ENCODE data around the gene TNPO2. TPM values are rescaled to one million over a fixed set of nuclear protein-coding genes. Genes with fewer than 3 reads are reported as not detected.
"Not testable (repeated sequence)": the region's sequence is repeated elsewhere in the genome, so short reads cannot be mapped to it uniquely, and the experiment has no call there.

Gene TNPO2
- total RNA-seq, 1 donor from 2014 or later = 42.7 TPM

DNA sequence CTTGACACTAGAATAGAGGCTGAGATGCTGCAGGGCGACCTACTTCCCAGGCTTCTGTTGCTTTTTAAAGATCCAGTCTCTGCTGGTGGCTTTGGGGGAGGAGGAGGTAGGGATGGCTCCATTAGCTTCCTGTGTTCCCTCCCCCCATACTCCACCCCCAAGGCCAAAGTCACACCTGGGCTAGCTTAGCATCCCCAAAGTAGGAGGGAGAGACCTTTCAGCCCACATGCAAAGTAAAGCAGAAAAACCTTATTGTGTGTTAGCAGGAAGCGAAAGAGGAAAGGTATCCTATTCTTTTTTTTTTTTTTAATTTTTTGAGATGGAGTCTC, 3.2 kb upstream of the TNPO2 start:
- ATAC-seq = no peak
- H3K9me3 ChIP-seq = no peaks in the 10 kb centered on the region

DNA sequence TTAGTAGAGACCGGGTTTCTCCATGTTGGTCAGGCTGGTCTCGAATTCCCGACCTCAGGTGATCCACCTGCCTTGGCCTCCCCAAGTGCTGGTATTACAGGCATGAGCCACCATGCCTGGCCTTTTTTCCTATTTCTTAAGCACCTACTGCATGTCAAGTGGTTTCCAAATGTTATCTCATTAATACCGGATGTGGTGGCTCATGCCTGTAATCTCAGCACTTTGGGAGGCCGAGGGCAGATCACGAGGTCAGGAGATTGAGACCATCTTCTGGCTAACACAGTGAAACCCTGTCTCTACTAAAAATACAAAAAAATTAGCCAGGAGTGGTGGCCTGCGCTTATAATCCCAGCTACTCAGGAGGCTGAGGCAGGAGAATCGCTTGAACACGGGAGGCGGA, 1.9 kb upstream of the TNPO2 start:
- Histone ChIP-seq H3K4me1 (peaks cover 24% of the 10 kb centered on the region), H3K36me3 (peaks cover 31% of the 10 kb centered on the region)
- H3K27me3 ChIP-seq (ENCODE audit: low read depth); ATAC-seq; H3K27ac ChIP-seq; intact Hi-C loops (cut with DNase I); H3K4me3 ChIP-seq; DNase-seq; H3K9me3 ChIP-seq: not testable (repeated sequence)

More for the DNA sequence above, 3.2 kb upstream of the TNPO2 start:
- Histone ChIP-seq H3K27ac (no peak overlapping the region), H3K4me1 (peaks cover 23% of the 10 kb centered on the region), H3K27me3 (ENCODE audit: low read depth) (no peaks in the 10 kb centered on the region), H3K36me3 (peaks cover 43% of the 10 kb centered on the region), H3K4me3 (no peak overlapping the region)
- TF ChIP-seq, protein P1, sequence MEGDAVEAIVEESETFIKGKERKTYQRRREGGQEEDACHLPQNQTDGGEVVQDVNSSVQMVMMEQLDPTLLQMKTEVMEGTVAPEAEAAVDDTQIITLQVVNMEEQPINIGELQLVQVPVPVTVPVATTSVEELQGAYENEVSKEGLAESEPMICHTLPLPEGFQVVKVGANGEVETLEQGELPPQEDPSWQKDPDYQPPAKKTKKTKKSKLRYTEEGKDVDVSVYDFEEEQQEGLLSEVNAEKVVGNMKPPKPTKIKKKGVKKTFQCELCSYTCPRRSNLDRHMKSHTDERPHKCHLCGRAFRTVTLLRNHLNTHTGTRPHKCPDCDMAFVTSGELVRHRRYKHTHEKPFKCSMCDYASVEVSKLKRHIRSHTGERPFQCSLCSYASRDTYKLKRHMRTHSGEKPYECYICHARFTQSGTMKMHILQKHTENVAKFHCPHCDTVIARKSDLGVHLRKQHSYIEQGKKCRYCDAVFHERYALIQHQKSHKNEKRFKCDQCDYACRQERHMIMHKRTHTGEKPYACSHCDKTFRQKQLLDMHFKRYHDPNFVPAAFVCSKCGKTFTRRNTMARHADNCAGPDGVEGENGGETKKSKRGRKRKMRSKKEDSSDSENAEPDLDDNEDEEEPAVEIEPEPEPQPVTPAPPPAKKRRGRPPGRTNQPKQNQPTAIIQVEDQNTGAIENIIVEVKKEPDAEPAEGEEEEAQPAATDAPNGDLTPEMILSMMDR (IDR thresholded peaks at IDR 0.05) = no peak
- intact Hi-C loops (cut with DNase I) = no loop called here
- DNase-seq = no peak

DNA sequence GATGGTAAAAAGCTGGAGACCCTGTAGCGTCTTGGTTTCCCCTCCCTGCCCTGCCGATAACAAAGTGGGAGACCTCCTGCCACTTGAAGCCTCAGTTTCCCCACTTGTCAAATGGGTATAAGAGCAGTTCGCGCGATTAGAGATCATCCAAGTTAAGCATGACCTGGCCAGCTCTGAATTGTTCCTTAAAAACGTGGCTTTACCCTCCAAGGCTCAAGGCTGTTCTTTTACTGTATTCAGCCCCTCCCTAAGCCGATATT, 421 bp downstream of the TNPO2 start:
- ATAC-seq (no peak), DNase-seq (no peak)
- no peaks in the 10 kb centered on the region for H3K27me3 ChIP-seq (ENCODE audit: low read depth)
- intact Hi-C loops (cut with DNase I) = no loop called here
- H3K9me3 ChIP-seq = no peaks in the 10 kb centered on the region
- TF ChIP-seq, protein P1 (IDR thresholded peaks at IDR 0.05) = no peak
- peaks cover 32% of the 10 kb centered on the region for H3K4me1 ChIP-seq
- H3K27ac ChIP-seq = peak overlapping the region; percentile 87
- peaks cover 17% of the 10 kb centered on the region for H3K36me3 ChIP-seq
- H3K4me3 ChIP-seq = peak overlapping the region; percentile 66

DNA sequence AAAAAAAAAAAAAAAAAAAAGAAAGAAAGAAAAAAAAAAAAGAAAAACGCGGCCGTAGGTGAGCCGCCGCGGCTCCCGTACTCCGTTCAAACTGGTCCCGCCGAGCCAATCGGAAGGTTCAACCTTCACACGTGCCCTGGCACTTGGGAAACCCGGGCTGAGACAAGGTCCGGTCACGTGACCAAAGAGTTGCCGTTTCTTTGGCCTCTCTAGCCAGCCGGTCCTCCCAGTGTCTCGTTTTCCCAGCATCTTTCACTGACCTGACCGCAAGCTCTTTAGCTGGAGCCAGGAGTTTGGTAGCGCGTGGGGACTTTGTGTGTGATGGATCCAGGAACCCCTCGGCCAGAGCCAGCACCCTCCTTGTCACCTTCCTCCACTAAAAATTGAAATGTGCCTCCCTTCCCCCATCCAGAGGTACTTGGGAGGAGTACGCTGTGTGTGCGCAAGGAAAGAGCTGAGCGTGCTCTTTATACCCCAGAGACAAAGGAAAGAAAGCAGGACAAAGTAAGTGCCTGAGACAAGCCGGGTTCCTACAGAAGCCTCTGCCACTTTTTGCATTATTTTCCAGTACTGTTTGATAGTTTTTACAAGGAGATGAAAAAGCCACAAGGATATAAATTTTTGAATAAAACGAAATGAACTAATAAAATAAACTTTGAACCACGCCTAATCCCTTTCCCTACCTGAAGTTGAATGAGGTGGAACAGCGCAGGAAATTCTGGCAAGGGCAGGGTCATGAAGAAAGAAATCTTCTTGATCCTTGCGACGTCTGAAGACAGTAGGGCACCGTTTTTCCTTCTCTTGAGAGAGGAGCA, 959 bp downstream of the TNPO2 start:
- no peaks in the 10 kb centered on the region for H3K9me3 ChIP-seq
- intact Hi-C loops (cut with DNase I) = no loop called here
- H3K27me3 ChIP-seq (ENCODE audit: low read depth) = no peaks in the 10 kb centered on the region
- H3K36me3 ChIP-seq = peaks cover 17% of the 10 kb centered on the region
- TF ChIP-seq, protein P1 (IDR thresholded peaks at IDR 0.05) = no peak
- peak overlapping the region; percentile 66 for H3K4me3 ChIP-seq
- H3K27ac ChIP-seq = peak overlapping the region; percentile 87
- peak; percentile 99 for DNase-seq
- peak; percentile 94 to 95 for ATAC-seq
- H3K4me1 ChIP-seq = peaks cover 32% of the 10 kb centered on the region

DNA sequence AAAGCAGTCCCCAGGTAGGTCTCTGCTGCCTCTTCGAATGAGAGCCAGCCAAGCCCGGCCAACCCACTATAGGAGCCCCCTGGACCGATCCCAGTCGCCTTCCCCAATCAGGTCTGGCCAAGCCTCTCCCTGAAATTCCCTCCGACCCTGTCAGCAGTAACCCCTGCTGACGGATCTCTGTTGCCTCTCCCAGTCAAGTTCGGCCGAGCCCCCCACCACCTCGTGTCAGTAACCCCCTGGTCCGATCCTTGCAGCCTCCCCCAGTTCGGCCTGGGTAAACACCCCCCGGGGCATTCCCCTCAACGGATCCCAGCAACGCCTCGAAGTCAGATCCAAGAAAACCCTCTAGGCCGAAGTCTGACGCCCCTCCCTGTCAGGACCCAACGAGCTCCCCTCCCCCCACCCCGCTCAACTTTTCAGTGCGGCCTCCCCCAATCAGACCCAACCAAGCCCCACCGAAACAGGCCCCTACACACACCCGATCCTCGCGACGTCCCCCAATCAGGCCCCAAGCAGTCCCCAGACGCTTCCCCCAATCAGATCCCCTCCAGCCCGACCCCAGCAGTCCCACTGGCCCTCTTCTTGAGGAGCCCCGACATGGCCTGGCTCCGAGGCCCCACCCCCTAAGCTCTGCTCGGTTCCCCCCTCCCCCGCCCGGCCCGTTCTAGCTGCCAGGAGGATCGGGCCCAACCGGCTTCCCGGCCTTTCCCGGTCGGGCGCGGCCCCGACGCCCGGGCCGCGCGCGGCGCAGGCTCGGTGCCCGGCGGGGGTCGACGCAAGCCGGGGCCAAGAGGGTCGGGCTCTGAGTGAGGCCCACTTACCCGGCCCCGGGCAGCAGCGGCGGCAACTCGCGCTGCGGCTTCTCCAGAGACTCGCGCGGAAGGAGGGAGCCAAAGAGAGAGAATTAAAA, 1.8 kb downstream of the TNPO2 start:
- intact Hi-C loops (cut with DNase I) = no loop called here
- Histone ChIP-seq H3K9me3 (no peaks in the 10 kb centered on the region), H3K36me3 (peaks cover 23% of the 10 kb centered on the region), H3K4me1 (peaks cover 32% of the 10 kb centered on the region), H3K4me3 (peak overlapping the region; percentile 66), H3K27ac (peak overlapping the region; percentile 87), H3K27me3 (ENCODE audit: low read depth) (no peaks in the 10 kb centered on the region)
- TF ChIP-seq, protein P1 (IDR thresholded peaks at IDR 0.05) = no peak
- ATAC-seq (peak; percentile 74 to 76), DNase-seq (peak; percentile 76)

Measured in lower lobe of right lung (tissue), 2 donors.